ENCODE results near the gene ENDOU.

- TF ChIP-seq RAD21 (IDR thresholded peaks at IDR 0.05; ENCODE audit: low read depth) (no peak; the same call in 1 of the 2 replicates), ZNF274 (IDR thresholded peaks at IDR 0.05; ENCODE audit: low read depth, low read length) (no peak), EZH2phosphoT487 (IDR thresholded peaks at IDR 0.05; ENCODE audit: borderline replicate concordance) (no peak), POLR2AphosphoS5 (IDR thresholded peaks at IDR 0.05; ENCODE audit: low read depth, low read length) (peak; percentile 73), POLR2A (IDR thresholded peaks at IDR 0.05; ENCODE audit: borderline replicate concordance, extremely low read depth, insufficient read depth, insufficient read length) (peak; percentile 46), JUND (IDR thresholded peaks at IDR 0.05) (no peak), YY1 (IDR thresholded peaks at IDR 0.05; ENCODE audit: extremely low read depth, insufficient replicate concordance, low read depth, low read length) (no peak), EZH2 (IDR thresholded peaks at IDR 0.05) (no peak), REST (IDR thresholded peaks at IDR 0.05; ENCODE audit: low read depth) (no peak), FOSL1 (IDR thresholded peaks at IDR 0.05; ENCODE audit: low read depth) (no peak), ZBTB33 (IDR thresholded peaks at IDR 0.05; ENCODE audit: extremely low read depth, insufficient replicate concordance, low read length) (no peak), EGR1 (IDR thresholded peaks at IDR 0.05; ENCODE audit: low read depth) (no peak), ATF3 (IDR thresholded peaks at IDR 0.05) (no peak)
- TF ChIP-seq, protein P1, sequence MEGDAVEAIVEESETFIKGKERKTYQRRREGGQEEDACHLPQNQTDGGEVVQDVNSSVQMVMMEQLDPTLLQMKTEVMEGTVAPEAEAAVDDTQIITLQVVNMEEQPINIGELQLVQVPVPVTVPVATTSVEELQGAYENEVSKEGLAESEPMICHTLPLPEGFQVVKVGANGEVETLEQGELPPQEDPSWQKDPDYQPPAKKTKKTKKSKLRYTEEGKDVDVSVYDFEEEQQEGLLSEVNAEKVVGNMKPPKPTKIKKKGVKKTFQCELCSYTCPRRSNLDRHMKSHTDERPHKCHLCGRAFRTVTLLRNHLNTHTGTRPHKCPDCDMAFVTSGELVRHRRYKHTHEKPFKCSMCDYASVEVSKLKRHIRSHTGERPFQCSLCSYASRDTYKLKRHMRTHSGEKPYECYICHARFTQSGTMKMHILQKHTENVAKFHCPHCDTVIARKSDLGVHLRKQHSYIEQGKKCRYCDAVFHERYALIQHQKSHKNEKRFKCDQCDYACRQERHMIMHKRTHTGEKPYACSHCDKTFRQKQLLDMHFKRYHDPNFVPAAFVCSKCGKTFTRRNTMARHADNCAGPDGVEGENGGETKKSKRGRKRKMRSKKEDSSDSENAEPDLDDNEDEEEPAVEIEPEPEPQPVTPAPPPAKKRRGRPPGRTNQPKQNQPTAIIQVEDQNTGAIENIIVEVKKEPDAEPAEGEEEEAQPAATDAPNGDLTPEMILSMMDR (IDR thresholded peaks at IDR 0.05 in 2 of 3, conservative IDR thresholded peaks at IDR 0.05 in 1 of 3; ENCODE audit: borderline replicate concordance in 1 of 3, insufficient read depth in 1 of 3, low read depth in 2 of 3, low read length in 2 of 3), result peak in 2 of 3 experiments; percentile 22 to 40; a peak in 4 of 6 replicates
Measured at GRCh38 chr12:47773062-47773857, 48.0 kb upstream of the ENDOU start, which contains the start of gene SLC48A1.
